ENCODE results near the gene BMI1. TPM values are rescaled to one million over a fixed set of nuclear protein-coding genes. Genes with fewer than 3 reads are reported as not detected.

BMI1 gene
- polyA plus RNA-seq, 1 experiment: 50.4 TPM

- ChIA-PET CTCF (interaction anchor here (0.7 kb wide), 1 partner anchor 350 kb away, joined by 5 read pairs; no protein-coding TSS in a partner anchor), POLR2A (no interaction called here)
- H3K4me3 ChIP-seq (ENCODE audit: low read depth, low read length): no peak overlapping the region
- TF ChIP-seq CTCF (IDR thresholded peaks at IDR 0.05; ENCODE audit: low read depth, low read length): no peak
- no peak for DNase-seq (ENCODE audit: low read depth, low spot score)
- no peak overlapping the region for H3K27ac ChIP-seq (ENCODE audit: low read depth, low read length)
- H3K9me3 ChIP-seq (ENCODE audit: control insufficient read depth, insufficient read depth, low read length): no peaks in the 10 kb centered on the region
- H3K27me3 ChIP-seq (ENCODE audit: control insufficient read depth, insufficient read depth, low read length): no peaks in the 10 kb centered on the region
Measured at GRCh38 chr10:22366771-22367170, 45.9 kb downstream of the BMI1 start.

GRCh38 chr10:22367471-22367870 lies 46.6 kb downstream of the BMI1 start:
- POLR2A ChIA-PET: no interaction called here
- no peak for TF ChIP-seq CTCF (IDR thresholded peaks at IDR 0.05; ENCODE audit: low read depth, low read length)

GRCh38 chr10:22368402-22368801 lies 47.5 kb downstream of the BMI1 start:
- H3K27me3 ChIP-seq (ENCODE audit: control insufficient read depth, insufficient read depth, low read length): no peaks in the 10 kb centered on the region
- TF ChIP-seq CTCF (IDR thresholded peaks at IDR 0.05; ENCODE audit: low read depth, low read length): no peak
- no peak overlapping the region for H3K4me3 ChIP-seq (ENCODE audit: low read depth, low read length)
- ChIA-PET POLR2A (no interaction called here), CTCF (no interaction called here)
- H3K27ac ChIP-seq (ENCODE audit: low read depth, low read length): no peak overlapping the region
- H3K9me3 ChIP-seq (ENCODE audit: control insufficient read depth, insufficient read depth, low read length): no peaks in the 10 kb centered on the region; the same call in 1 of the 2 replicates
- no peak for DNase-seq (ENCODE audit: low read depth, low spot score)

More at GRCh38 chr10:22367471-22367870, 46.6 kb downstream of the BMI1 start:
- H3K9me3 ChIP-seq (ENCODE audit: control insufficient read depth, insufficient read depth, low read length): no peaks in the 10 kb centered on the region; the same call in 1 of the 2 replicates
- H3K4me3 ChIP-seq (ENCODE audit: low read depth, low read length): no peak overlapping the region
- no peak for DNase-seq (ENCODE audit: low read depth, low spot score)
- H3K27ac ChIP-seq (ENCODE audit: low read depth, low read length): no peak overlapping the region
- no peaks in the 10 kb centered on the region for H3K27me3 ChIP-seq (ENCODE audit: control insufficient read depth, insufficient read depth, low read length)
- CTCF ChIA-PET: no interaction called here

GRCh38 chr10:22368981-22369380 lies 48.1 kb downstream of the BMI1 start:
- CTCF ChIA-PET: no interaction called here

More at GRCh38 chr10:22368981-22369380, 48.1 kb downstream of the BMI1 start:
- Histone ChIP-seq H3K27me3 (ENCODE audit: control insufficient read depth, insufficient read depth, low read length) (no peaks in the 10 kb centered on the region), H3K4me3 (ENCODE audit: low read depth, low read length) (no peak overlapping the region), H3K9me3 (ENCODE audit: control insufficient read depth, insufficient read depth, low read length) (no peaks in the 10 kb centered on the region; the same call in 1 of the 2 replicates), H3K27ac (ENCODE audit: low read depth, low read length) (no peak overlapping the region)
- no peak for DNase-seq (ENCODE audit: low read depth, low spot score)
- POLR2A ChIA-PET: no interaction called here
- no peak for TF ChIP-seq CTCF (IDR thresholded peaks at IDR 0.05; ENCODE audit: low read depth, low read length)
